D721Med (cell line): ENCODE results near the gene RNF133.

Source experiments
- DNase-seq: peaks from one replicate; pipeline ENCODE4 v3.0.0; 2011; ENCODE audit warnings: low spot score; ENCODE audit not compliant: insufficient read length
- FAIRE-seq: peaks from 2 replicates; lab custom pipeline; 2011; peaks lifted over from hg19 to GRCh38; lab: Jason Lieb, UNC
- CTCF ChIP-seq: IDR thresholded peaks from 2 replicates; pipeline ENCODE4 v1.5.1; 2012; ENCODE audit warnings: mild to moderate bottlenecking, control low read depth; ENCODE audit not compliant: insufficient read depth; ENCODE audit errors: missing control alignments

The RNF133 gene

GRCh38 chr7:122709930-122710646 is 11.2 kb upstream of the RNF133 start:
- no peak for TF ChIP-seq CTCF
- DNase-seq = no peak
- no peak for FAIRE-seq

- FAIRE-seq = no peak
Measured at GRCh38 chr7:122706836-122707235, 7.9 kb upstream of the RNF133 start.

GRCh38 chr7:122702872-122703510 is 4.1 kb upstream of the RNF133 start, which contains the start of gene RNF148:
Gene RNF148 (minus strand): TSS chr7:122702922. CDS start chr7:122702750, 172 bp downstream.
- DNase-seq (no peak), FAIRE-seq (no peak)
- no peak for TF ChIP-seq CTCF

More at GRCh38 chr7:122706836-122707235, 7.9 kb upstream of the RNF133 start:
- no peak for TF ChIP-seq CTCF
- no peak for DNase-seq

- no peak for TF ChIP-seq CTCF
- DNase-seq (no peak), FAIRE-seq (no peak)
Measured at GRCh38 chr7:122695816-122696215, 3.1 kb downstream of the RNF133 start.

GRCh38 chr7:122694697-122695096 is 4.2 kb downstream of the RNF133 start:
- TF ChIP-seq CTCF = no peak
- no peak for DNase-seq
- no peak for FAIRE-seq

GRCh38 chr7:122692769-122693309 is 6.1 kb downstream of the RNF133 start:
- FAIRE-seq (no peak), DNase-seq (no peak)
- TF ChIP-seq CTCF = no peak
